Stimulated activated CD8-positive, alpha-beta memory T cell treated with anti-CD3 and anti-CD28 coated beads, Interleukin-12 subunit alpha, Interleukin-12 subunit beta, amount 100 ng/mL, for 1 hour (primary cell): ENCODE measurements around the gene C13orf42.
A peak's percentile ranks its signal among the peaks of the same experiment; 100 is the strongest.

Source experiments
- DNase-seq: peaks from one replicate; pipeline ENCODE4 v3.0.0-alpha.2; 2020; ENCODE audit warnings: low read depth

C13orf42 gene

DNA sequence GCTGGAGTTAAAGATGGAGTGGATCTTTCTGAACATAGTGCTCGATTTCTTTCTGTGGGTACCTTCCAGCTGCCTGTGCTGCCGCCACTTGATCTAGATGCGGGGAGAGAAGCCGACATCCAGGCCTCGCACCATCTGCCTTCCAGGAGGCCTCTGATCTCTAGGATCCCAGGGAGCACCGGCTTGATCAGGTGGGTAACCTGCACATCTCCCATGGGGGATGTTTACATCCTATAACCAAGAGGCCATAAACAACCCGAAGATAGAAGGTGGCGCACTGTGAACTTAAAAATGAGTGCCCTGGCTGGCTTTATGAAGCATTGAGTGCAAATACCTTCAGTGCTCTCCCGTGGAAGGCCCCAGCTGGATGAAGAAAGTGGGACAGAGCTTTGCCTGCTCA lies at the start of gene C13orf42:
Gene C13orf42, minus strand, starts transcription at position 101 of the 400 bp plus-strand sequence. Its CDS starts 65 bp downstream, at position 36.
- no peak for DNase-seq

DNA sequence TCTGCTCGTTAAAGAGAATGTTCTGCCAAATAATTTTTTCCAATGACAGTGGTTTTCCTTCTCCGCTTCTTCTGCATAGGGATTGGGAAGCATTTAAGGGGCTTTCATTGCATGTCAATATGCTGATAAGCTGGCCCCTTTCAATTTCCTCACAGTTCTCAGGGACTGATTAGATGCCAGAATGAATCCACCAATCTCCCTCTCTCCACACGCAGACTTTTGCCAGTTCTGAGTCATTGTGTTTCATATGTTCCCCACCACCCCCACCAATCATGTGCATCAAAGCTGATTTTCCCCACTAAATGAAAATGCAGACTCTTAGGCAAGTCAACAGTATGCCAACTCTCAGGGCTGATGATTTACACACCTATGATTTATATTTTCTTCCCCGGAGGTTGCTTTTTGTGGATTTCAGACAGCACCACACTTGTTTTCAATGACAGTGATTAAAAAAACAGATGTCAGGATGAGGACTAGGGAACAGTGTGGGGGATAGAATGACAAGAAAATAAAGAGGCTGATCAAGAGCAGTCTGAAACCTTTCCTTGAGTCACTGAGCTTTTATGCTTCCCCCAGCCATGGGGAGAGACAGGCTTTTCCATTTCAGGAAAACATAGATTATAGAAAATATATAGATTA lies 47.9 kb upstream of the C13orf42 start:
- no peak for DNase-seq

DNA sequence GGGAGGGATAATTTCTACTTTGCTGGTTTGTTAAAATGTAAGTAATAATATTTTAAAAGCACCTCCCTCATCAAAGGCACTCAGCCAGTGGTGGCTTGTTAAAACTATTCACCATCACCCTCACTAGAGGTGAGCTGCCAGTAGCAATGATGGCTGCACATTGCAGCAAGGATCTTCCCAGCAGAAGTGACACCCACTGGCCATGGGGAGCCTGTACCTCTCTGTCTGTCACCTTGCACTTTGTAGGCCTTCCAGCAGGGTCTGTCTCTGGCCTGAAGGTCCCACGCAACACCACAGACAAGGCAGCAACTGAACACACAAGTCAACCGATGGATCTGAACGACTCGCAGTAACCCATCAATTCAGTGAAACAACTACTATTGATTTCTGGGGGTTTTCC lies 47.3 kb upstream of the C13orf42 start:
- DNase-seq, result no peak

DNA sequence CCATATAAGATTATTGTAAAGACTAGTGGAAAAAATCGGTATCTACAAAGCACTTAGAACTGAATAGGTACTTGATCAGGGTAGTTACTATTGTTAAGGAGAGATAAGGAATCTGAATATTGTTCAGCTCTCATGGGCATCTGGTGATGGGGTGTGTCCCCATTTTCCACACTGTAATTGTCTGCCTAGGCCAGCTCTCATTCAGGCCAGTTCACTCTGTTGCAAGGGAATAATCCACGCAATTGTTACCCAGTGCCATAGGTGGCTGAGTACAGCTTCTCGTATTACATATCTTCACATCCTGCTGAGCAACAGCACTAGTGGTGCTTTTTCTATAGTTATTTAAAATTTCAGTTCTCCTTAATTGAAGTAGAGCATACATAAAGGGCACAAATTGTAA lies 45.6 kb upstream of the C13orf42 start:
- no peak for DNase-seq

DNA sequence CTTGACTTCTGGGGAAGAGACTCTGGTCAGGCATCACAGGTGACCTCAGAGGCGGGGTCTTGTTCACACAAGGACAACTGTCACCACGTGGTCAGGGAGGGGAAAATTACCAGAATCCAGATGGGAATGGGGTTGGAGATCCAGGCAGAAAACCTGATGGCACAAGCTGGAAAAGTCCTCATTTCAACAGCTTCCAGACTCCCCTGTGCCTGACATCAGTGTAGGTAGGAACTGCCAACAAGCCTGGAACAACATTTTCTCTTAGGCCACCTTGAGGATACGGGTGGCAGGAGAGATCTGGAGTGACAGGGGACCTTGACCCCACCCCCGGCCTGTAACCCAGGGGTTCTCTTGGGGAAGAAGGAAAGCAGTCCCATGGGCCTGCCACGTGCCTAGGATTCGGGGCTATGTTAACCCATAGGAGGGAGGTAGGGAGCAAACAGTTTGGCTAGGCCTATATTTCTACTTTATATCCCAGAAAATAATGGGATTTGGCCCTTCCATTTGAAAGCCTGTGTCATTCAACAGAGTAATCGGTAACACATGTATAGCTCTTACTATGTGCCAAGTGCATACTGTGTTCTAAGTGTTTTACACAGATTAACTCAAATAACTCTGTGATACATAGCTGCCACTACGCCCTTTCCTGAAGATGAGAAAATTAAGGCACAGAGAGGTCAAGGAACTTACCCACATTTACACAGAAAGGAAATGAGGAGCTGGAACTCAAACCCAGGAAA lies 44.9 kb upstream of the C13orf42 start:
- DNase-seq, result no peak

DNA sequence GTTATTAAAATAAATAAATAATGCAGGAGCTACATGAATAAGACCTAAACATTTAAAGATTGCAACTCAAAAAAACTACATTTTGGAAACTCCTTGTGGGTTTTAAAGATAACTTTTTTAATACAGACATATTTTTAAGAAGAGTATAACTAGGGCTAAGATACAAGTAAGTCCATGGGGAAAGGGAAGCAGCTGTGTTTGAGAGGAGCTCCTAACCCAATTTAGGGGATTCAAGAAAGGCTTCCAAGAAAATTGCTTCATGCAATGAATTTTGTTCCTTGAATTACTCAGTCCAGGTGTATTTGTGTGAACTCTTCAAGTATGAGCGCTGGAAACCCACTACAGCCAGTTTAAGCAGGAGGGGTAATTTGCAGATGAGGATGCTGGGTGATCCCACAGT lies 44.1 kb upstream of the C13orf42 start:
- DNase-seq, result no peak

DNA sequence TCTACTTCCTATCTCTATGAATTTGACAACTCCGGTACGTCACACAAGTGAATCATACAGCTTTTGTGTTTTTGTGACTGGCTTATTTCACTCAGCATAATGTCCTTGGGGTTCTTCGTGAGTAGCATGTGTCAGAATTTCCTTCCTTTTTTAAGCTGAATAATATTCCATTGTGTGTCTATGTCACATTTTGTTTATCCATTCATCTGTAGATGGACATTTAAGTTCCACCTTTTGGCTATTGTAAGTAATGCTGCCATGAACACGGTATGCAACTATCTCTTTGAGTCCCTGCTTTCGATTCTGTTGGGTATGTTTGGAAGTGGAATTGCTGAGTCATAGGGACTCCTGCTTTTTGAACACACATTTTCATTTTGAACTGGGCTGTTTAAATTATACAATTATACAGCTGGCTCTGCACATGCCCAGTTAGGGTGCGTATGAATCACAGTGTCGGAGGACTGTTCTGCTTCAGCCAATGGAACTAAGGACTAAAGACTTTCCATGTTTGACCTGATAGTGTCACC lies 43.0 kb upstream of the C13orf42 start:
- DNase-seq, result no peak

DNA sequence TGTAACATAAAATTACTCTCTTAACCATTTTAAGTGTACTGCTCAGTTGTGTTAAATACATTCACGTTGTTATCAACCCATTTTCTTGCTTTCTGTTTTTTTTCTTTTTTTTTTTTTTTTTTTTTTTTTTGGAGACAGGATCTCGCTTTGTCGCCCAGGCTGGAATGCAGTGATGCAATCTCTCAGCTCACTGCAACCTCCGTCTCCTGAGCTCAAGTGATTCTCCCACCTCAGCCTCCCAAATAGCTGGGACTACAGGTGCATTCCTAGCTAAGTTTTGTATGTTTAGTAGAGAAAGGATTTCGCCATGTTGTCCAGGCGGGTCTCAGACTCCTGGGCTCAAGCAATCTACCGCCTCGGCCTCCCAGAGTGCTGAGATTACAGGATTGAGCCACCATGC lies 42.5 kb upstream of the C13orf42 start:
- DNase-seq, result no peak

DNA sequence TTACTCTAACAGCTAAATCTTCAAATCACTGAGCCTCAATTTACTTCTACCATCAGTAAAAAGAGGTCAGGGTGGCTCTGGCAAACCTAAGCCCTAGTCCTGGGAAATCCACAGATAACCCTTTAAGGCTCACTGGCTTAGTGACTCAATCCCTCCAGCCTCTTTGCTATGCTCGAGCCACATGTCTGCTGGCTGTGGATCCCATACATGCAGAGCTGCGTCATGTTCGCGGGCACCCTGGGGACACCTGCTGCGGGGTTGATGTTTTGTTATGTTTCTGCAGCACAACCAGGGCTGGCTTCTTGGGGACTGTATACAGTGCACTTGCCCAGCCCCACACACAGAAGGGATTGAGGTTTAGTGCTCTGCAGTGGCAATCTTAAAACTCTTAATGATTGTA lies 41.6 kb upstream of the C13orf42 start:
- no peak for DNase-seq

DNA sequence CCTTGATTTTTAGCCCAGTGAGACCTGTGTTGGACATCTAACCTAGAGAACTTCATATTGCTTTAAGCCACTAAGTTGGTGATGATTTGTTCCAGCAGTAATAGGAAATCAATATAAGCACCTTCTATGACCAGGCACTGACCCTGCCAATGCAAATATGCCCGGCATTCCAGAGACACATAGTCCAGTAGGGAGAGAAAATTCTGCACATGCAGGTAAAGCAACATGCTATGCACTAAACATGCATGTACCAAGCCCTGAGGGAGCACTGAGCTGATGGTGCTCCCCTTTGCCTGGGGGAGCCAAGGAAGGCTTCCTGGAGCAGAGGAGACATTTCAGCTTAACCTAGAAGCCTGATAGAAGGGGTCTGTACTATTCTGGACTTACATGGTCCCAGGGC lies 40.4 kb upstream of the C13orf42 start:
- DNase-seq, result no peak

DNA sequence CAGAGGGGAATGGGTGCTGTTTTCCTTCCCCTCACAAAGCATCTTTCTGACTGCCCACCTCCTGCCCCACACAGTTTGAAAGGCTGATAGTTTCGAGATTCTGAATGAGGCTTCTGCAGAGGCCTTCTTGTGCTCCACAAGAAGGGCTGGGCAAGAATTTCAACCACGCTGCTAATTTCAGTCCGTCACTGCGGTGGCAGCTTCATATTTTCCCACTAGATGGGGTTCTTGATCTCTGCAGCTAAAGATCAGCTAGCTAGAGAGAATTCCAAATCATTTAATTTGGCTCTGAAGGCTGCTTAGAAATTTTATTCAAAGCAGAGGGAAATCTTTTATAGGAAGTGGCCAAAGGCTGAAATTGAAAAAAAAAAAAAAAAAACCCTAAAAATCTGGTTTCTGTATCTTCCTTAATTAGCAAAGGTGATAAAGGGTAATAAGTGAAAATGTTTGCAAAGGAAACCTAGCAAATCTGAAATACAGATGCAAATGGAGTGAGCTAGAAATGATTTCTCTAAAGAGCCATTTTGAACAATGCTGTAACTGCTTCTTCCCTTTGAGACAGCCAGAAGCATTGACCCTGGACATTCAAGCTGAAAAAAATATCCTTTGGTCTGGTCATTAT lies 38.0 kb upstream of the C13orf42 start:
- DNase-seq, result no peak

DNA sequence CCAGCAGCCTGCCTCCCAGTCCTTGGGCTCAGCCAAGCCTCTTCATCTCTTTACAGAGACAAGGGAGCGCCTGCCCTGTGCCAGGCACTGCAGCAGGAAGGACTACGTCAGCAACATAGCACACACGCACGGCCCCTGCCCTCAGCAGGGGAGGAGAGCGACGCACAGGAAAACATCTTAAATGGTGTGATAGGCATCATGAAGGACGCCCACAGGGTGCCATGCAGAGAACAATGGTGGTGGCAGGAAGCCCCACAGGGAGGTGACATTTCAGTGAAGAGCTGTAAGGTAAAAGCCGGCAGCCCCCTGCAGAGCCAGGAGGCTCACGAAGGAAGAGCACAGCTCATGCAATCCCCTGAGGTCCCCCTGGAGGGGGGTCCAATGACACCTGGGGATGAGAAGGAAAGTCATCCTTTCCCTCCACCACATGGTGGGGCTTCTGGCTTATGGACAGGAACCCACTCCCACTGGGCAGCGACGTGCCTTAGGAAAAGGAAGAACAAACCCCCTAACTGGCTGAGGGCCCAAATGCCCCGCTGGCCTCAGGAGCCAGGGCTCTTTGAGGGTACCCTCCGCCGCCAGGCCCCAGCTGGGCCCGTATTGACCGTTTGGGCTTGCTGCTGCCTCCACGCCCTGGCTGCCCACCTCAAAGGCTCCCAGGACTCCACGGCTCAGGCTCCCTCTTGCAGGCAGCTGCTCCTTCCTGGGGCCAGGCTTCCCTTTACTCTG lies 37.3 kb upstream of the C13orf42 start:
- DNase-seq, result no peak

DNA sequence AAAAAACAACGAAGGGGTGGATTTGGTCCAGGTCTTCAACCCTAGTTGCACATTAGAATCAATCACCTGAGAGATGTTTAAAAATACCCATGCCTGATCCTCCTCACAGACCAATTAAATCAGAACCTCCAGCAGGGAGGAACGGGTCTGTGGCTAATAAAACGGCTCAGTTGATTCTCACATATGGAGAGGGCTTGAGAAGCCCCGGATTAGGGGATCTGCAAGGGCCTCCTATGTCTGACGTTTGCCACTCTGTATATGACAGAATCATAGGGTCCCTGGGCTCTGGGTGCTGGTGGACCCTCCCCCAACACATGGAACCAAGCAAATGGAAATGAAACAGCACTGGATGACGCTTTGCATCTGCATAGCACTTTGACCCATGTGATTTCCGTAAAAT lies 36.7 kb upstream of the C13orf42 start:
- no peak for DNase-seq

DNA sequence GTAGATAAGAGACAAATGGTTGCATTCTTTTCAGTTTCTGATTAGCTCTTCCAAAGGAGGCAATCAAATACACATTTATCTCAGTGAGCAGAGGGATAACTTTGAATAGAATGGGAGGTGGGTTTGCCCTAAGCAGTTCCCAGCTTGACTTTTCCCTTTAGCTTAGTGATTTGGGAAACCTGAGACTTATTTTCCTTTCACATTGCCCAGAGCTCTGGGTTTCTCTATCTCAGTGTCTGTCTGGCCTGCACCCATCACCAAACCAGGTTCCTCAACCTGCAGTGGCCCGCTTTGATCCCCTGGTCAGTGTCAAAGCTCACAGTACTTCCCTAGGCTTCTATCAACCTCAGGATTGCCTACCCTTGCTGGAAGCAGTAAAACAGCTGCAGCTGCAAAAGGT lies 35.6 kb upstream of the C13orf42 start:
- DNase-seq, result no peak

DNA sequence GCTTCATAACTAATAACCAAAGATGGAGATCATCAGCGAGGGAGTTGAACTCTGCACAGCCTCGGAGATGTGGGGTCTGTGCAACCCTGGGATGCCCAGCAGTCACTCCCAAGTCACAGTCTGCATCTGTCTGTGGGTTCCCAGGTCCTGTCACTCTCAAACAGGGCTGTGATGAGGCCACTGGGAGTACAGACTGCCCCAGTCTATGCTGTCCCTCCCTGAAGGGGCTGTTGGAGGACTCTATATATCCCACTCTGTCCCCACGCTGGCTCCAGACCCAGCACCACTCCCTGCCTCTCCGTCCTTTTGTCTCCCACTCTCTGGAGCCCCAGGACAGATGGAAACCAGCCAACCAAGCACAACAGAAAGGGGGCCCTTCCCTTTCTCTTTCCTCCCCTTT lies 26.2 kb upstream of the C13orf42 start:
- no peak for DNase-seq

DNA sequence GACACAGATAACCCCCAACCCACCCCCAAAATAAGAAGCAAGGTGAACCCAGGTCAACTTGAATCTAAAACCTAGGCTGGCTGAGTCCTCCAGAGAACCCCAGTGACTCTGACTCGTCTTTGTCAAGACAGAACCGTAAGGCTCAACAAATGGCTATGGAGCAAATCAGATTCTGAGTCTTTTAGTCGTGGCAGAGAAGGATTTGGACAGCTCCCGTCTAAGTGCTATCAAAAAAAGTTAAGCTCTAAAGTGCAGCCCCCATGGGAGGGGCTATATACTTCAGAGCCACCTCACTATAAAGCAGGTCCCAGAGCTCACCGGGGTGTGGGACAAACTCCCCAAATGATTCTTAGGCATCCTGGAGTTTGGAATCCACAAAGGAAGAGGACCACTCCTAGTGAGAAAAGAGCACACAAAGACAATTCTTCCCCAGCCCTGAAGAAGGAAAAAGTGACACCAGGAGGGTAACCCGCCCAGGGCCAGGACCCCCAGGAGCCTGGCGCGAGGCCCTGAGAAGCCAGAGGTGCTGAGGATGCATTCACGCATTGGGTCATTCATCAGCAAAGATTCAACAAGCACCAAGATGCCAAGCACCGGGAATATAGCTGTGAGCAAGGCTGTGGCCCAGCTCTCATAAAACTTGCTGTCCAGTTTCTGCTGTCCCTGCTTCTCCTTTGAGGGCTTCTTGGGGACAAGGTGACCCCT lies 25.4 kb upstream of the C13orf42 start:
- no peak for DNase-seq

DNA sequence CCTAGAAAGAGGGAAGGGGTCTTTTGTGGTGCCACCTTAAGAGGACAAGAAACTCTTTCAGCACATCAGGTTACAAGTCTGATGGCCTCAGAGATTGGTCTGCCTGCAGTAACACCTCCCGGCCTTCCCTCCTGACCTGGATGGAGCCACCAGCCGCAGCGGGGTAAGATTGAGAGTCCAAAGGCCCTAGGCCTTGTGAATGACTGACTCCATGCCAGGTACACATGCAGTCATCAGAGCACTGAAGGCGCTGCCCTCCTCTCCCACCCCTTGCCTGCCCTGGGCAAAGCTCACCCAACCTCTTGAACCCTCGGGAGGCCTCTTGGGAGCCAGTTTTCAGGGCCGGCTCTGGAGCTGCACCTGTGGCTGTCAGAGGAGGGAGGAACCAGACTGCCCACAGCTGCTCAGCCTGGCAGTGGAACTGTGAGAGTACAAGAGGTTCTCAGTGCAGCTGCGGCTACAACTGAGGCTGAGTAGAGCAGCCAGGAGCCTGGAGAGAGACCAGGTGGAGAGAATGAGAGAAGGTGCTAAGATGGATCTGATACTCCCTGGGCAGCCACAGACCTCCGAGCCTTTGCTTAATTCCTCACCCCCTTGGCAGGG lies 23.8 kb upstream of the C13orf42 start:
- no peak for DNase-seq

DNA sequence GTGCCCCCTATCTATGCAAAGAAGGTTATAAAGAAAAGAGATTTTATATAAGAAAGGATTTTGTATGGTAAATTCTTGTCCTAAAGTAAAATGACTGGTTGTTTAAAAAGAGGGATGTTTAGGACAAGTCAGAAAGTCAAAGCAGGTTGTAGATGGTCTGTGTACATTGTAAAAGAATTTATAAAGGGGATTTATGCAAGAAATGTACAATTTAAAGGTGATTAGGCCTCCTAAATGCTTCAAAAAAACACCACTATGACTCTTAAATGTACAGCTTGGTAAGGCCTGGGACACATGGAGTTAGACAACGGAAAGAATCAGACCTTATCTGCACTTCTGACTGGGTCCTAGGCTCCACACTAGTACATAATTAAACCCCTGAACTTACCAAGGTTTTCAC lies 19.3 kb upstream of the C13orf42 start:
- DNase-seq, result no peak

DNA sequence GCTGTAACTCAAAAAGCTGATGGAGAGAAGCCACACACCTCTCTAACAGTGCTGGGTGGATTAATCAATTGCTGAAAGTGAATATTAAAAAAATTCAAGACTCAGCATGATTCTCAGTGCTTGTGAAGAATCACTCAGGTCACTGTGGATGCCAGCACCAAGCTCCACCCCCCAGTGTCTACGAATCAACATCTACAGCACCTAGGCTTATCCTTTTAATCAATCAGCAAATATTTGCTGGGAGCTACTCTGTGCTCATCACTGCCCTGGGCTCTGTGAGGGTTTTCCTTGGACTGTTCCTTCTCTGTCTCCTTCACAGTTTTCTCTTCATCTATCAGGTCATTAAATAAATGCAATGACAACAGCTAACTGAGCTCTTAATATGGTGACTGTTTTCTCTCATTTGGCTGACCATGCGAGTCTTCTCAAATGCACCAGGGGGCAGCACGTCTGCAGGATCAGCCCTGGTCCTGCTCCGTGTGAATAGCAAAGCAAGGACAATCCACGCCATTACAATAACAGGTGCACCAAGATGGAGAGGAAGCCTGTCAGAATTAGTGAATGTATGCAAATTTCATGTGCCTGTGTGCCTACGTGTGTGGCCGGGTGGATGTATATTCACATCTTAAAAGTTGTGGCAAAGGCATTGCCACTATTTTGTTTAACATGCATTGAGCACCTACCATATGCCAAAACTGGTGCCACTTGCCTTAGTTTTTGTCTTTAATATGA lies 14.6 kb upstream of the C13orf42 start:
- peak; percentile 8 for DNase-seq

DNA sequence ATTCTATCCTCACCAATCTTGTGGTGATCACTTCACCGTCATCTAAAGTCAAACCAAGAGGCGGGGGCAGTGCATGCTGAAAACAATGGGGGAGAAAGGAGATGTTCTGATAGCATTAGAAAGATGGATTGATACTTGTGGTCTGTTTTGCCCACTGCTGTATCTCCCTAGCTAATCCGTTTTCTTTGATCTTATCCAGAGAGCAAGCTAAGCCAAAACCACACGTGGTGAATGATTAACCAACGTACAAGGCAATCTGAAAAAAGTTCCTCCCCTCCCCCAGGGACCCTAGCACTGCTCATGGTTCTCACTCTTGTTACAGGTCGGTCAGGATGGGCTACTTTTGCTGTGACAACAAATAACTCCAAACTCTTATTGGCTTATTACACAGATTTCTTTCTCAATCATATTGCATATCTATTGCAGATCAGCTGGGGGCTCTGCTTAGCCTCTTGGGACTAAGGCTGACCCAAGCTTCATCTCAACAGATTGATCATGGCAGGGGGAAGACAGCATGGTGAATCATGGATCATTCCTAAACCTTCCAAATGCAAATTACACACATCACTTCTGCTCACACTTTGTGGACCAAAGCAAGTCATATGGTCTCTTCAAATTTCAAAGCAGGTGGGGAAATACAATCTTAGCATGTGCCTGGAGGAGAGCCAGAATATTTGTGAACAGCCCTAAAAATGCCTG lies 11.9 kb upstream of the C13orf42 start:
- DNase-seq, result no peak
